Activated effector memory CD4-positive, alpha-beta T cell treated with Interleukin-2 at 50 U/mL for 16 hours (primary cell): ENCODE results near the gene PTER.

ENCODE experiments used
- DNase-seq: peaks from one replicate; pipeline ENCODE4 v3.0.0-alpha.2; 2020

The PTER gene

GRCh38 chr10:16545116-16545736, 108.4 kb downstream of the PTER start:
- DNase-seq: no peak

DNA sequence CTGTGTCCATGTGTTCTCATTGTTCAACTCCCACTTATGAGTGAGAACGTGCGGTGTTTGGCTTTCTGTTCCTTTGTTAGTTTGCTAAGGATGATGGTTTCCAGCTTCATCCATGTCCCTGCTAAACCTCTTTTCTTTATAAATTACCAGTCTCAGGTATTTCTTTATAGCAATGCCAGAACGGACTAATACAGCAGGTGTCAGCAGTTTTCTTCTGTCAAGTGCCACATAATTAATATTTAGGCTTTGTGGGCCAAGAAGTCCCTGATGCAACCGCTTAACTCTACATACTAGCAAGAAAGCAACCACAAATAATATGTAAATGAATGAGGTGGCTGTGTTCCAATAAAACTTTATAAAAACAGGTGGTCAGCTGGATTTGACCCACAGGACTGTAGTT, 111.2 kb downstream of the PTER start:
- DNase-seq: no peak

- no peak for DNase-seq
These were observed 122.5 kb downstream of the PTER start for GRCh38 chr10:16559236-16559773.

GRCh38 chr10:16562891-16563290, 126.1 kb downstream of the PTER start:
- DNase-seq: no peak
